ENCODE data around the gene SPRY1. TPM values are rescaled to one million over a fixed set of nuclear protein-coding genes. Genes with fewer than 3 reads are reported as not detected.

SPRY1 gene
- total and polyA plus RNA-seq, 2 donors from 2014 or later: 18.3 to 134 TPM

GRCh38 chr4:123363729-123364128, 32.9 kb upstream of the SPRY1 start:
- Histone ChIP-seq H3K4me1 (ENCODE audit: control insufficient read depth in 2 of 3, insufficient read depth in 2 of 3, low read depth in 1 of 3, low read length in 3 of 3) (peaks cover 0 to 2% (median 0%) of the 10 kb centered on the region in 3 donors), H3K27ac (ENCODE audit: low read depth in 2 of 2, low read length in 2 of 2) (no peak overlapping the region), H3K27me3 (ENCODE audit: control insufficient read depth, insufficient read depth, low read length) (no peaks in the 10 kb centered on the region), H3K9me3 (ENCODE audit: control insufficient read depth in 2 of 3, insufficient read depth in 1 of 3, low read length in 3 of 3) (no peaks in the 10 kb centered on the region), H3K36me3 (ENCODE audit: control insufficient read depth in 2 of 3, insufficient read depth in 3 of 3, low read length in 3 of 3) (no peaks in the 10 kb centered on the region), H3K4me3 (ENCODE audit: low read length in 3 of 3) (no peak overlapping the region), H3K9ac (ENCODE audit: low read length in 3 of 3) (no peak overlapping the region)
- no peak for FAIRE-seq
- no peak for DNase-seq
- intact Hi-C loops (cut with DNase I): no loop called here
- TF ChIP-seq CTCF (IDR thresholded peaks at IDR 0.05; ENCODE audit: borderline replicate concordance, extremely low read depth, insufficient read depth): no peak

GRCh38 chr4:123364906-123365305, 31.7 kb upstream of the SPRY1 start:
- no peaks in the 10 kb centered on the region for H3K9me3 ChIP-seq (ENCODE audit: control insufficient read depth in 2 of 3, insufficient read depth in 1 of 3, low read length in 3 of 3)
- no peak overlapping the region for H3K9ac ChIP-seq (ENCODE audit: low read length in 3 of 3)
- intact Hi-C loops (cut with DNase I): no loop called here
- peaks cover 0 to 2% (median 0%) of the 10 kb centered on the region in 3 donors for H3K4me1 ChIP-seq (ENCODE audit: control insufficient read depth in 2 of 3, insufficient read depth in 2 of 3, low read depth in 1 of 3, low read length in 3 of 3)
- no peak overlapping the region for H3K27ac ChIP-seq (ENCODE audit: low read depth in 2 of 2, low read length in 2 of 2)
- H3K36me3 ChIP-seq (ENCODE audit: control insufficient read depth in 2 of 3, insufficient read depth in 3 of 3, low read length in 3 of 3): no peaks in the 10 kb centered on the region
- DNase-seq: no peak
- no peak for FAIRE-seq
- no peak for TF ChIP-seq CTCF (IDR thresholded peaks at IDR 0.05; ENCODE audit: borderline replicate concordance, extremely low read depth, insufficient read depth)
- H3K27me3 ChIP-seq (ENCODE audit: control insufficient read depth, insufficient read depth, low read length): no peaks in the 10 kb centered on the region
- no peak overlapping the region for H3K4me3 ChIP-seq (ENCODE audit: low read length in 3 of 3)

GRCh38 chr4:123365412-123365811, 31.2 kb upstream of the SPRY1 start:
- FAIRE-seq: no peak
- no peak for TF ChIP-seq CTCF (IDR thresholded peaks at IDR 0.05; ENCODE audit: borderline replicate concordance, extremely low read depth, insufficient read depth)
- intact Hi-C loops (cut with DNase I): no loop called here

GRCh38 chr4:123366144-123366748, 30.3 kb upstream of the SPRY1 start:
- Histone ChIP-seq H3K4me3 (ENCODE audit: low read length in 3 of 3) (no peak overlapping the region), H3K9ac (ENCODE audit: low read length in 3 of 3) (no peak overlapping the region), H3K36me3 (ENCODE audit: control insufficient read depth in 2 of 3, insufficient read depth in 3 of 3, low read length in 3 of 3) (no peaks in the 10 kb centered on the region), H3K27ac (ENCODE audit: low read depth in 2 of 2, low read length in 2 of 2) (no peak overlapping the region), H3K27me3 (ENCODE audit: control insufficient read depth, insufficient read depth, low read length) (no peaks in the 10 kb centered on the region), H3K4me1 (ENCODE audit: control insufficient read depth in 2 of 3, insufficient read depth in 2 of 3, low read depth in 1 of 3, low read length in 3 of 3) (peaks cover 0 to 1% (median 0%) of the 10 kb centered on the region in 3 donors), H3K9me3 (ENCODE audit: control insufficient read depth in 2 of 3, insufficient read depth in 1 of 3, low read length in 3 of 3) (no peaks in the 10 kb centered on the region)
- FAIRE-seq (no peak), DNase-seq (no peak)
- intact Hi-C loops (cut with DNase I): no loop called here
- no peak for TF ChIP-seq CTCF (IDR thresholded peaks at IDR 0.05; ENCODE audit: borderline replicate concordance, extremely low read depth, insufficient read depth)

More at GRCh38 chr4:123365412-123365811, 31.2 kb upstream of the SPRY1 start:
- Histone ChIP-seq H3K4me3 (ENCODE audit: low read length in 3 of 3) (no peak overlapping the region), H3K9me3 (ENCODE audit: control insufficient read depth in 2 of 3, insufficient read depth in 1 of 3, low read length in 3 of 3) (no peaks in the 10 kb centered on the region), H3K27ac (ENCODE audit: low read depth in 2 of 2, low read length in 2 of 2) (no peak overlapping the region), H3K9ac (ENCODE audit: low read length in 3 of 3) (no peak overlapping the region), H3K4me1 (ENCODE audit: control insufficient read depth in 2 of 3, insufficient read depth in 2 of 3, low read depth in 1 of 3, low read length in 3 of 3) (peaks cover 0 to 2% (median 0%) of the 10 kb centered on the region in 3 donors), H3K36me3 (ENCODE audit: control insufficient read depth in 2 of 3, insufficient read depth in 3 of 3, low read length in 3 of 3) (no peaks in the 10 kb centered on the region), H3K27me3 (ENCODE audit: control insufficient read depth, insufficient read depth, low read length) (no peaks in the 10 kb centered on the region)
- no peak for DNase-seq
